HG03064 (cell line): ENCODE results near the gene LYPLAL1.
"Not testable (repeated sequence)": the region's sequence is repeated elsewhere in the genome, so short reads cannot be mapped to it uniquely, and the experiment has no call there.

Source experiments
- ATAC-seq: cut with Tn5 transposase; IDR thresholded peaks from one replicate; pipeline ENCODE4 v1.9.1; 2021; ENCODE audit warnings: low read depth; ENCODE audit not compliant: unreplicated experiment

The LYPLAL1 gene

DNA sequence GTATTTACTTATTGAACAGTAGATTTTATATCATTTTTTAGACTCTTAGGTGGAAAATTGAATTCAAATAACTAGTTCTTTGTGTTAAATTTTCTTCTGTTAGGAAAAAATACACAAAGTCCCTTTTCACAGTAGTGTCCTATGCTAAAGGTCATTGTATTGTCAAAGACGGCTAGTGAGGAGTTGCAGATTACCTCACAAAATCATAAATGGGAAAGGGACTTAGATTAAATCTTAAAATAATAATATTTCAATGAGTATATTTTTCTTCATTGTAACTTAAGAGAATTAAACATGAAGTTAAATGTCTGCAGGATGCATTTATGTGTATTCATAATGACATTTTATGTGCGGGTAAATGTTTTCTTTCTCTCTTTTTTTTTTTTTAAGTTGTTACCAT lies 32.7 kb downstream of the LYPLAL1 start:
- ATAC-seq = no peak

DNA sequence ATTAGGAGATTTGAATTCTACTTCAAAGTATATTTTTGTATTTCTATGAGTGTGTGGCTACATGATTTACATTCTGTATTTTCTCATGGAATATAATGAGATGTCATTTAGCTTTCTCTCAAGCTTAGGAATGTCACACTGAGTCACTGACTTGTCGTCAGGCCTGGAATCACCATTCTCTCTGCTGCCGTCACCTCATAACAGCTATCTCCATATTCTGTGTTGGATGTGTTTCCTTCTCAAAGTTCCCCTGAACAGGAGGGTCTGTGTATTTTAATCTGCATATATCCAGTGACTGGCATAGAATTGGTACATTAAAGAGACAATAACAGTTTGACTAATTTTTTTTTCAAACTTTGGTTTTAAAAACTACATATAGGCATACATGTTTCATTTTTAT lies 35.9 kb downstream of the LYPLAL1 start:
- no peak for ATAC-seq

DNA sequence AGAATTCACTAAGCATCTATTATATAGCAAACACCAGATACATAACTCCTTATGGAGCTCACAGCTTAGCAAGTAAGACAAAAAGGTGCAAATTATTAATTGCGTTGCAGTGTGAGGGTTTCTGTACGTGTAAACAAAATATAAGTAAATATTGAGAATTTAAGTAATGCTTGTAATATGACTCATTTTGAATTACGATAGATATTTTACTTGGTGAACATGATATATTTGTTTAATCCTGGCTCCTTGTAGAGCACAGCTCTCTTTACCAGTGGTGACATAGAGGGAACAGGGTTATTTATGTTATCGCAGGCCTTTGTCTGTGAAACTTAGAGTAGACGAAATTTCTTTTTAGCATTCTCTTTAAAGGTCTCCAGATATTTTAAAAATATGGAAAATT lies 36.4 kb downstream of the LYPLAL1 start:
- ATAC-seq = no peak

GRCh38 chr1:219215477-219215876 lies 41.8 kb downstream of the LYPLAL1 start:
- no peak for ATAC-seq

- ATAC-seq = peak; percentile 82
Measured at GRCh38 chr1:219220945-219221344, 47.3 kb downstream of the LYPLAL1 start.

- ATAC-seq = no peak
Measured at GRCh38 chr1:219223496-219223895, 49.8 kb downstream of the LYPLAL1 start.

DNA sequence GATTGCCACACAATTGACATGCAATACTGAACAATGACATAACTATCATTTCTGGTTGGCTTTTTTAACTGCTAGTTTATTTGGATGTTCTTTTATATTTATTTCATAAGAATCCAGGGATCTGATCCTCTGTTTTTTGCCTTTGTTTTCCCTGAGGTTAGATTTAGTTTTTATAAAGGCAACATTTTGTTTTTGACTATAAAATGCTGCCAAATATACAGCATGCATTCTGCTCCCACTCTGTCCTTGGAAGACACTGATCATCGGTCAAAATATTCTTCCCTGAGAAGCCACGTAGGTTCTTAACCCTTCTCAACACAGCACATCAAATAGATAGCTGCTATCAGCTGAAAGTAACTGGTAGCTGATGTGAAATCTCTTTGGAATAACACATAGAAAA lies 52.5 kb downstream of the LYPLAL1 start:
- ATAC-seq = no peak

DNA sequence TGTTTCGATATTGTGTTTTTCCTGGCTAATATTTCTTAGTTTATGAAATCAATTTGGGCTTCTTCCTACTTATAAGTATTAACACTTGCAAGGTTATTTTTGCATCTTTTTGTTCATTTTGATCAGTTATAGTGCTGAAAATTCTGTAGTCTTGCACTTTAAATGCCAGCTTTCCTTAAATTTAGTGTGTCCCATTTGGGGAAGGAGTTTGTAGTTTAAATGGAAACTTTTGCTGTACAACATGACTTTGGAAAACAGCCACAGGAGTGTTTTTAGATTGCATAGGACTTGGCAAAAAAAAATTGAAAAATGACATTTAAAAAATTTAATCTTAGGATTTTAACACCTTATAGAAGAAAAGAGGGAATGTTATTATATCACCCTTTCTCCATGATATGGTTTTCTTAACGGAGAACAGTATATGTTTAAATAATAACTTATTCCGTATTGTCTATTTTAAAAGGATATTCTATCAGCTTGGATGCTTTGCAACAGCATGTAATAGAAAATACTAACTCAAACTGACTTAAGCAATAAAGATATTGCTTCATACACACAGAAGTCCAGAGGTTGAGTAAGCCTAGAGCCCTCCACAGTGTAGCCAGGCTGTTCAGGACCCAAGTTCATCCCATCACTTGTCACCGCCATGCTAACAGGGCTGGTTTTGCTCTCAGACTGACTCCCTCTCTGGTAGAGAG lies 53.8 kb downstream of the LYPLAL1 start:
- ATAC-seq = no peak

DNA sequence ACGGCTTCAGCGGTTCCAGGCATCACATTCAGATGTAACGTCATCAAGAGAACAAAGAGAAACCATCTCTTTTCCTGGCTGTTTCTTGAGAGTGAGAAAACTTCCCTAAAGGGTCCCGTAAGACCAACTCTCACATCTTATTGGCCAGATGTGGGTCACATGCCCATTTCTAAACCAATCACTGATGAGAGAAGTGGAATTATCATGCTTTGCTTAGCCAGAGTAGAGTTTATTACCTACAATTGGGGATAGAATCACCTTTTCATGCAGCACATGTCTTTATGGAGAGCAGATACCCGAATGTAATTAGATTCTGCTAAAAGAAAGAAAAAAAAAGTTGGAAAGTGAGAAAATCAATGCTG lies 54.4 kb downstream of the LYPLAL1 start:
- ATAC-seq = no peak

- no peak for ATAC-seq
Measured at GRCh38 chr1:219232890-219233289, 59.2 kb downstream of the LYPLAL1 start.

DNA sequence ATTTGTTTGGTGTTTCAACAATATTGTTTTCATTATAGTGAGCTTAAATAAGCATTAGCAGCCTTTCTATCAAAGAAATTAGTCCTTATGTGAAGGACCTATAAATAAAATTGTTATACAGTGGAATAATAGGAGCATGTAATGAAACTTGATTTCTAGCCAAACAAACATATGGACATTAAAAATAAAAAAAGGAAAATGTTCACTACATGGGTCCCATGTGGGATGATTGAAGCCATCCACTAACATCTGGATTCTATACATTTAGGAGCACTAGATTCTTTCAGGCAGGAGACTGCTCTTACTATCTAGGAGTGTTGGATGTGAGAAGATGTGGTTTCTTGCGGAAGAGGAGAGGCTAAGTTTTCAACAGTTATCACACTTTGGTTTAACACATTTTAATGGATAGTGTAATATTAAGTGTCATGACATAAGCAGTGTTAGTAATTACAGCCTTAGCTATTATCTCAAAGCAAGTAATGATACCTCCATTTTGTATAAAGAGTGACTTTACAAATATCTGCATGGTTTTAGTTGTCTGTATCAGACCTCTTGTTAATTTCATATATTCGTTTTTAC lies 62.3 kb downstream of the LYPLAL1 start:
- ATAC-seq = no peak

- no peak for ATAC-seq
Measured at GRCh38 chr1:219236933-219237610, 63.4 kb downstream of the LYPLAL1 start.

GRCh38 chr1:219239518-219239917 lies 65.8 kb downstream of the LYPLAL1 start:
- no peak for ATAC-seq

DNA sequence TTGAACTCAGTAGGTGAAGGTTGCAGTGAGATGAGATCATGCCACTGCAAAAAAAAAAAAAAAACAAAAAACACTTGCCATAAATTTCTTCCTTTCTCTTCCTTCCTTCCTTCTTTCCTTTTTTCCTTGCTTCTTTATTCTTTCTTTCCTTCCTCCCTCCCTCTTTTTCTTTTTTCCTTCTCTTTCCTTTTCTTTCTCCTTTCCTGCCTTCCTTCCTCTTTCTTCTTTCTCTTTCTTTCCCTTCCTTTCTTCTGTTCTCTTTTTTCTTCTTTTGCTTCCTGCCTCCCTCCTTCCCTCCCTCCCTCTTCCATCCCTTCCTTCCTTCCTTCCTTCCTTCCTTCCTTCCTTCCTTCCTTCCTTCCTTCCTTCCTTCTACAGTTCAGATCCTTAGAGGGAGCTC lies 71.2 kb downstream of the LYPLAL1 start:
- ATAC-seq = no peak

GRCh38 chr1:219247441-219247840 lies 73.8 kb downstream of the LYPLAL1 start:
- no peak for ATAC-seq

- ATAC-seq = not testable (repeated sequence)
Measured at GRCh38 chr1:219250468-219250867, 76.8 kb downstream of the LYPLAL1 start.

DNA sequence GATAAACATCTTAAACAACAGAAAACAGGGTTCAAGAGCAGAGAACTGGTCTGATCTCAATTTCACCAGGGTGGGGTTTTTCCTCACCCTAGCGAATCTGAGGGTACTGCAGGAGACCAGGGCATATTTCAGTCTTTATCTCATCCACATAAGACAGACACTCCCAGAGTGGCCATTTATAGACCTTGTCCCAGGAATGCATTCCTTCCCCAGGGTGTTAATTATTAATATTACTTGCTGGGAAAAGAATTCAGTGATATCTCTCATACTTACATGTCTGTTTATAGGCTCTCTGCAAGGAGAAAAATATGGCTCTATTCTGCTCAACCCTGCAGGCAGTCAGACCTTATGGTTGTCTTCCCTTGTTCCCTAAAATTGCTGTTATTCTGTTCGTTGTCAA lies 84.1 kb downstream of the LYPLAL1 start:
- no peak for ATAC-seq

DNA sequence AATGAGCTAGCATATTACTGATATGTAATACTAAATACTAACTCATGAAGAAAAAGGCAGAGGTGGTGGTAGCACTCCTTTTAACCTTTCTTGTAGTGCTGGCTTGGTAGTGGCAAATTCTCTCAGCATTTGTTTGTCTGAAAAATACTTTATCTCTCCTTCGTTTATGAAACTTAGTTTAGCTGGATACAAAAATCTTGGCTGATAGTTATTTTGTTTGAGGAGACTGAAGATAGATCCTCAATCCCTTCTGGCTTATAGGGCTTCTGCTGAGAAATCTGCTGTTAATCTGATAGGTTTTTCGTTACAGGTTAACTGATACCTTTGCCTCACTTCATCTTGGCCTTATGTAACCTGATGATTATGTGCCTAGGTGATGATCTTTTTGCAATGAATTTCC lies 87.8 kb downstream of the LYPLAL1 start:
- ATAC-seq = no peak
